MCF 10A (cell line): Measurements from ENCODE around the gene ROBO3. TPM values are rescaled to one million over a fixed set of nuclear protein-coding genes. Genes with fewer than 3 reads are reported as not detected.

Experiments
- BruUV-seq: library from RNA; stranded (reverse); fragments of 400-500 nt; replicated peaks from 2 replicates; lab custom pipeline; 2021; lab: Mats Ljungman, UMichigan
- CTCF ChIA-PET: fragments of 300-600 bp; sonication (Branson Sonifier 250); formaldehyde crosslinking; extraction: SDS; loops from one replicate; lab custom pipeline; 2021; ENCODE audit warnings: antibody characterized with exemption, inconsistent platforms; lab: Yijun Ruan, JAX
- POLR2A ChIA-PET: fragments of 300-600, 350-650 bp; sonication (Branson Sonifier 250); formaldehyde crosslinking; extraction: SDS; loops from one replicate; lab custom pipeline; 2020; ENCODE audit warnings: antibody characterized with exemption, inconsistent platforms; lab: Yijun Ruan, JAX
- DNase-seq: peaks from one replicate; pipeline ENCODE4 v3.0.0-alpha.2; 2018; ENCODE audit not compliant: unreplicated experiment
- H3K27ac Mint-ChIP-seq: one replicate; pipeline ENCODE4 v1.8.0; 2022; ENCODE audit warnings: mild to moderate bottlenecking, low read depth, mixed read lengths; ENCODE audit not compliant: unreplicated experiment
- H3K27me3 Mint-ChIP-seq: one replicate; pipeline ENCODE4 v1.8.0; 2022; ENCODE audit warnings: mixed read lengths; ENCODE audit not compliant: insufficient read depth, unreplicated experiment
- H3K36me3 Mint-ChIP-seq: one replicate; pipeline ENCODE4 v1.8.0; 2022; ENCODE audit warnings: mild to moderate bottlenecking, moderate library complexity, mixed read lengths; ENCODE audit not compliant: insufficient read depth, unreplicated experiment
- H3K4me1 Mint-ChIP-seq: one replicate; pipeline ENCODE4 v1.8.0; 2022; ENCODE audit warnings: mixed read lengths; ENCODE audit not compliant: insufficient read depth, unreplicated experiment
- H3K4me3 Mint-ChIP-seq: one replicate; pipeline ENCODE4 v1.8.0; 2022; ENCODE audit warnings: mild to moderate bottlenecking, moderate library complexity, mixed read lengths; ENCODE audit not compliant: unreplicated experiment
- H3K9me3 Mint-ChIP-seq: one replicate; pipeline ENCODE4 v1.8.0; 2022; ENCODE audit warnings: mixed read lengths; ENCODE audit not compliant: unreplicated experiment
- intact Hi-C: fragments of 100-400 bp; cut with micrococcal nuclease; formaldehyde crosslinking; loops from 2 replicates; pipeline ENCODE4 v1.14.1; 2022
- total RNA-seq: library from RNA; stranded (reverse); gene quantifications from 2 replicates; pipeline ENCODE4 v1.2.3, GENCODE V29; 2022
- TF ChIP-seq, protein P1 (sequence below): fragments of 200-600 bp; IDR thresholded peaks from one replicate; pipeline ENCODE4 v1.8.0; 2022; ENCODE audit warnings: antibody characterized with exemption, mild to moderate bottlenecking; ENCODE audit not compliant: unreplicated experiment

Gene ROBO3
- total RNA-seq, 1 experiment from 2014 or later: 117 TPM

DNA sequence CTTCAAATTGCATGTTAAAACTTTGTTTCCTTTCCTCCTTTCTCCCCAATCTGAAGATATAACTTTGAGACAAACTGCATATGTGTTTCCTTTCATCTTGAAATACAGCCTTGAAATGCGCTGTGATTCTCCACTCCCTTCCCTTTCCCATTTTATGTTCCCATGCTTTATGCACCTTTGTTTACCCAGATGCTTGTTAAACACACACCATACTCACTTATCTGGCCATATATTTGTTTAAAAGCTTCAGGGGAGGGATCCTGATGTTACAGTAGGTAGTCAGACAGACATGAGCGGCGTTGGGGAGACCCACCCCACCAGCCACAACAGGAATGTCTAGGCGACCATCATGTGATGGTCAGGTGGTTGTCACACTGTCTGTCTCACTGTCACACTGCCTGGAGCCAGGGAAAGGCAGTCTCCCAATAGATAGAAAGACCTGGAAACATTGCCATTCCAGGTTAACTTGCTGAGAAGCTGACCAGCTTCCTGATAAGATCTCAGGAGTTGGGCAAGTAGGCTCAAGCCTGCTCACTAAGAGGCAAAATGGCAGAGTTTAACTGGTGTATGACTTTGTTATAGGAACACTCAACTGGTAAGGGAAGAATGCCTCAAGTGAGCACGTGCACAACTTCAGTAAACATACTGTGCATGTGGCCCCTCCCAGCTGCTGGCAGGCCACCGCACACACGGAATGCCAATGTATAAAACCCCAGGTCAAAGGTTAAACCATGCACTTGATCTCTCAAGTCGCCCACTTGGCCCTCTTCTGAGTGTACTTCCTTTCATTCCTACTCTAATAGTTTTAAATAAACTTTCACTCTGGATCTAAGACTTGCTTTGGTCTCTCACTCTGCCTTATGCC, 41.5 kb upstream of the ROBO3 start:
- ChIA-PET CTCF (no interaction called here), POLR2A (no interaction called here)
- Mint-ChIP-seq H3K4me3 (no peak overlapping the region), H3K27me3 (peaks cover 16% of the 10 kb centered on the region), H3K4me1 (no peaks in the 10 kb centered on the region), H3K27ac (no peak overlapping the region), H3K36me3 (no peaks in the 10 kb centered on the region), H3K9me3 (no peaks in the 10 kb centered on the region)
- TF ChIP-seq, protein P1, sequence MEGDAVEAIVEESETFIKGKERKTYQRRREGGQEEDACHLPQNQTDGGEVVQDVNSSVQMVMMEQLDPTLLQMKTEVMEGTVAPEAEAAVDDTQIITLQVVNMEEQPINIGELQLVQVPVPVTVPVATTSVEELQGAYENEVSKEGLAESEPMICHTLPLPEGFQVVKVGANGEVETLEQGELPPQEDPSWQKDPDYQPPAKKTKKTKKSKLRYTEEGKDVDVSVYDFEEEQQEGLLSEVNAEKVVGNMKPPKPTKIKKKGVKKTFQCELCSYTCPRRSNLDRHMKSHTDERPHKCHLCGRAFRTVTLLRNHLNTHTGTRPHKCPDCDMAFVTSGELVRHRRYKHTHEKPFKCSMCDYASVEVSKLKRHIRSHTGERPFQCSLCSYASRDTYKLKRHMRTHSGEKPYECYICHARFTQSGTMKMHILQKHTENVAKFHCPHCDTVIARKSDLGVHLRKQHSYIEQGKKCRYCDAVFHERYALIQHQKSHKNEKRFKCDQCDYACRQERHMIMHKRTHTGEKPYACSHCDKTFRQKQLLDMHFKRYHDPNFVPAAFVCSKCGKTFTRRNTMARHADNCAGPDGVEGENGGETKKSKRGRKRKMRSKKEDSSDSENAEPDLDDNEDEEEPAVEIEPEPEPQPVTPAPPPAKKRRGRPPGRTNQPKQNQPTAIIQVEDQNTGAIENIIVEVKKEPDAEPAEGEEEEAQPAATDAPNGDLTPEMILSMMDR: no peak
- no peak for DNase-seq
- intact Hi-C loops: no loop called here
- BruUV-seq: no TSS peak

GRCh38 chr11:124825876-124826275, 39.4 kb upstream of the ROBO3 start:
- Mint-ChIP-seq H3K27ac (no peak overlapping the region), H3K4me1 (no peaks in the 10 kb centered on the region), H3K9me3 (no peaks in the 10 kb centered on the region), H3K4me3 (no peak overlapping the region), H3K36me3 (no peaks in the 10 kb centered on the region), H3K27me3 (peaks cover 12% of the 10 kb centered on the region)
- no peak for DNase-seq
- no TSS peak for BruUV-seq
- CTCF ChIA-PET: no interaction called here
- POLR2A ChIA-PET: no interaction called here
- TF ChIP-seq, protein P1: no peak
- intact Hi-C loops: no loop called here

DNA sequence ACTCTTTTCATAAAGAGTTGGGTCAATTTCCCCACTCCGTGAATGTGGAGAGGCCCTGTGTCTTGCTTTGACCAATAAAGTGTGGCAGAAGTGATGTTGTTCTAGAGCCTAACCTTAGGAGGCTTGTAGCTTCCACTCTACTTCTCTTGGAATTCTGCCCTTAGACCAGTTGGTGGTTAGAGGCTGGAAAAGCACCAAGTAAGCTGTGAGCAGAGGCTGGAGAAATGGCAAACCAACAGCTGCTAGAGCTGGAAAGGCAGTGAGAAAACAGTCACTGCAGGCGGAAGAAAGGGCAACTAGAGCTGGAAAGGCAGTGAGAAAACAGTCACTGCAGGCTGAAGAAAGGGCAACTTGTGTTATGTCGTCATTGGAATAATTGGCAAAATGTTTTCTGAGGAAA, 35.2 kb upstream of the ROBO3 start:
- POLR2A ChIA-PET: no interaction called here
- H3K4me1 Mint-ChIP-seq: no peaks in the 10 kb centered on the region

DNA sequence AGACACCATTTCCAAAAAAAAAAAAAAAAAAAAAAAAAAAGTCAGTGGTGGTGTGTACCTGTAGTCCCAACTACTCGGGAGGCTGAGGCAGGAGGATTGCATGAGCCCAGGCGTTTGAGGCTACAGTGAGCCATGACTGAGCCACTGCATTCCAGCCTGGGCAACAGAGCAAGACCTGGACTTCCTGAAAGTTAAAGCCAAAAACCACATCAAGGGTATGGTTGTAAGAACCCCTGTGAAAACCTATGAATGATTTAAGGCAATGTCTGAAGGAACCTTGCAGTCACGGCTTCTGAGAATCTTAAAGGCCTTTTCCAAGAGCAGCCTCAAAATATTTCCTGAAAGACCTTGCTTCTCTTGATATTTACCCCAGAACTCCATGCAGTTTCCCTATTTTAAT, 34.5 kb upstream of the ROBO3 start:
- no peak overlapping the region for H3K4me3 Mint-ChIP-seq
- no peaks in the 10 kb centered on the region for H3K4me1 Mint-ChIP-seq
- H3K27ac Mint-ChIP-seq: no peak overlapping the region
- no peaks in the 10 kb centered on the region for H3K36me3 Mint-ChIP-seq
- CTCF ChIA-PET: interaction anchor here (9.6 kb wide), 1 partner anchor 31 kb away, joined by 201 read pairs; the partner anchor contains the start of gene MSANTD2
- no TSS peak for BruUV-seq
- TF ChIP-seq, protein P1: no peak
- H3K27me3 Mint-ChIP-seq: no peaks in the 10 kb centered on the region
- no peaks in the 10 kb centered on the region for H3K9me3 Mint-ChIP-seq
- POLR2A ChIA-PET: no interaction called here
- intact Hi-C loops: loop anchor here (10.0 kb wide), 1 partner anchor 426 kb away; no protein-coding TSS in a partner anchor
- DNase-seq: no peak

More for the DNA sequence above, 35.2 kb upstream of the ROBO3 start:
- Mint-ChIP-seq H3K9me3 (no peaks in the 10 kb centered on the region), H3K27me3 (no peaks in the 10 kb centered on the region), H3K4me3 (no peak overlapping the region), H3K36me3 (no peaks in the 10 kb centered on the region), H3K27ac (no peak overlapping the region)
- no peak for DNase-seq
- no TSS peak for BruUV-seq
- intact Hi-C loops: loop anchor here (10.0 kb wide), 1 partner anchor 425 kb away; no protein-coding TSS in a partner anchor
- TF ChIP-seq, protein P1: no peak
- CTCF ChIA-PET: interaction anchor here (1.3 kb wide), 1 partner anchor 185 kb away, joined by 5 read pairs; no protein-coding TSS in a partner anchor
